IMR-90 (cell line): ENCODE measurements around the gene MMUT. TPM values are rescaled to one million over a fixed set of nuclear protein-coding genes. Genes with fewer than 3 reads are reported as not detected.

Experiments used
- ATAC-seq: fragments of 200-7000 bp; cut with Tn5 transposase; 2 replicates; pipeline ENCODE4 v1.9.1; 2020; ENCODE audit warnings: low read depth, mild to moderate bottlenecking, moderate library complexity
- BruUV-seq: library from RNA; stranded (reverse); fragments of 400-500 nt; replicated peaks from 2 replicates; lab custom pipeline; 2021; lab: Mats Ljungman, UMichigan
- CTCF ChIA-PET: fragments of 300-600 bp; formaldehyde crosslinking; extraction: SDS; loops from one replicate; lab custom pipeline; 2021; ENCODE audit warnings: antibody characterized with exemption; lab: Yijun Ruan, JAX
- POLR2A ChIA-PET: fragments of 300-600 bp; sonication (Branson Sonifier 250); formaldehyde crosslinking; loops from one replicate; lab custom pipeline; 2022; ENCODE audit warnings: antibody characterized with exemption; ENCODE audit not compliant: unreplicated experiment; lab: Charles Lee
- DNase-seq: peaks from one replicate; pipeline ENCODE4 v3.0.0; 2013
- H2AFZ ChIP-seq: replicated peaks from 2 replicates; pipeline ENCODE3; 2013; ENCODE audit warnings: low read length, mild to moderate bottlenecking; ENCODE audit not compliant: poor library complexity
- H2AK5ac ChIP-seq: 2 replicates; pipeline ENCODE4 v1.6.1; 2013; ENCODE audit warnings: low read depth, low read length, inconsistent platforms
- H2AK9ac ChIP-seq: replicated peaks from 2 replicates; pipeline ENCODE3; 2013; ENCODE audit warnings: mild to moderate bottlenecking, low read depth, low read length, moderate library complexity; ENCODE audit not compliant: poor library complexity
- H2BK120ac ChIP-seq: 2 replicates; pipeline ENCODE4 v1.6.1; 2013; ENCODE audit warnings: low read depth, low read length, inconsistent platforms
- H2BK15ac ChIP-seq: 3 replicates; pipeline ENCODE4 v1.6.1; 2013; ENCODE audit warnings: low read depth, low read length, inconsistent platforms
- H2BK20ac ChIP-seq: 2 replicates; pipeline ENCODE4 v1.6.1; 2013; ENCODE audit warnings: low read depth, mild to moderate bottlenecking, inconsistent platforms, low read length, moderate library complexity
- H2BK5ac ChIP-seq: 2 replicates; pipeline ENCODE4 v1.6.1; 2013; ENCODE audit warnings: mild to moderate bottlenecking, low read depth, low read length, inconsistent platforms; ENCODE audit not compliant: poor library complexity, severe bottlenecking
- H3K14ac ChIP-seq: replicated peaks from 2 replicates; pipeline ENCODE4 v1.6.1; 2013; ENCODE audit warnings: low read depth, low read length, inconsistent platforms
- H3K18ac ChIP-seq: 2 replicates; pipeline ENCODE4 v1.6.1; 2013; ENCODE audit warnings: low read depth, low read length, control low read depth
- H3K23ac ChIP-seq: 2 replicates; pipeline ENCODE4 v1.6.1; 2013; ENCODE audit warnings: low read depth, low read length, inconsistent platforms
- H3K27ac ChIP-seq: 2 replicates; pipeline ENCODE4 v1.5.1; 2013; ENCODE audit warnings: mild to moderate bottlenecking, control low read depth, low read length; ENCODE audit not compliant: insufficient read depth
- H3K27me3 ChIP-seq: 2 replicates; pipeline ENCODE4 v1.6.1; 2013; ENCODE audit warnings: low read length; ENCODE audit not compliant: control insufficient read depth, insufficient read depth
- H3K36me3 ChIP-seq: 2 replicates; pipeline ENCODE4 v1.6.1; 2013; ENCODE audit warnings: low read length, mixed read lengths; ENCODE audit not compliant: control insufficient read depth, insufficient read depth
- H3K4ac ChIP-seq: 2 replicates; pipeline ENCODE4 v1.6.1; 2013; ENCODE audit warnings: low read depth, low read length, inconsistent platforms
- H3K4me1 ChIP-seq: 2 replicates; pipeline ENCODE4 v1.6.1; 2013; ENCODE audit warnings: low read length, mixed read lengths; ENCODE audit not compliant: control insufficient read depth, insufficient read depth
- H3K4me2 ChIP-seq: 2 replicates; pipeline ENCODE4 v1.6.1; 2013; ENCODE audit warnings: low read depth, mild to moderate bottlenecking, control low read depth, low read length, moderate library complexity
- H3K4me3 ChIP-seq: 2 replicates; pipeline ENCODE4 v1.5.1; 2013; ENCODE audit warnings: low read depth, mild to moderate bottlenecking, control low read depth, low read length, moderate library complexity; ENCODE audit not compliant: insufficient read depth
- H3K56ac ChIP-seq: 2 replicates; pipeline ENCODE4 v1.6.1; 2013; ENCODE audit warnings: low read length, inconsistent platforms; ENCODE audit not compliant: insufficient read depth; ENCODE audit errors: extremely low read depth
- H3K79me1 ChIP-seq, 2 experiments: 2 replicates each; pipeline ENCODE4 v1.6.1; 2013; ENCODE audit warnings: low read length in 2 of 2, inconsistent platforms in 1 of 2, low read depth in 1 of 2
- H3K9ac ChIP-seq: 2 replicates; pipeline ENCODE4 v1.6.1; 2013; ENCODE audit warnings: low read depth, low read length, control low read depth
- H3K9me1 ChIP-seq: 2 replicates; pipeline ENCODE4 v1.6.1; 2013; ENCODE audit warnings: low read length, inconsistent platforms; ENCODE audit not compliant: insufficient read depth
- H3K9me3 ChIP-seq: 2 replicates; pipeline ENCODE4 v1.6.1; 2013; ENCODE audit warnings: low read length; ENCODE audit not compliant: control insufficient read depth, insufficient read depth
- H4K20me1 ChIP-seq: 2 replicates; pipeline ENCODE4 v1.6.1; 2013; ENCODE audit warnings: low read length, inconsistent platforms; ENCODE audit not compliant: insufficient read depth
- H4K5ac ChIP-seq: 2 replicates; pipeline ENCODE4 v1.6.1; 2013; ENCODE audit warnings: mild to moderate bottlenecking, low read depth, low read length, control low read depth
- H4K8ac ChIP-seq, 2 experiments: 2 replicates each; pipeline ENCODE4 v1.6.1; 2013; ENCODE audit warnings: low read depth in 2 of 2, low read length in 2 of 2, control low read depth in 1 of 2, inconsistent platforms in 1 of 2
- H4K91ac ChIP-seq: 2 replicates; pipeline ENCODE4 v1.6.1; 2013; ENCODE audit warnings: low read depth, low read length, inconsistent platforms; ENCODE audit not compliant: insufficient read depth
- CEBPB ChIP-seq: IDR thresholded peaks from 2 replicates; pipeline ENCODE4 v1.6.1; 2012; ENCODE audit warnings: low read depth, low read length, improper control_type of control experiment
- CTCF ChIP-seq: conservative IDR thresholded peaks from 2 replicates; pipeline ENCODE4 v1.5.1; 2012; ENCODE audit warnings: mild to moderate bottlenecking, low read depth, low read length, improper control_type of control experiment
- ELK1 ChIP-seq: fragments of 150-350 bp; IDR thresholded peaks from 2 replicates; pipeline ENCODE4 v1.6.1; 2016; ENCODE audit warnings: low read depth, mild to moderate bottlenecking, low read length, moderate library complexity, borderline replicate concordance
- FOS ChIP-seq: fragments of 150-350 bp; IDR thresholded peaks from 2 replicates; pipeline ENCODE4 v1.6.1; 2016; ENCODE audit warnings: low read depth, low read length
- MAFK ChIP-seq: IDR thresholded peaks from 2 replicates; pipeline ENCODE4 v1.6.1; 2012; ENCODE audit warnings: low read depth, low read length, improper control_type of control experiment
- MAZ ChIP-seq: IDR thresholded peaks from 2 replicates; pipeline ENCODE4 v1.6.1; 2012; ENCODE audit warnings: low read depth, mild to moderate bottlenecking, low read length, improper control_type of control experiment, moderate library complexity, borderline replicate concordance
- MXI1 ChIP-seq: IDR thresholded peaks from 2 replicates; pipeline ENCODE4 v1.6.1; 2012; ENCODE audit warnings: low read depth, mild to moderate bottlenecking, low read length, moderate library complexity, borderline replicate concordance
- RCOR1 ChIP-seq: IDR thresholded peaks from 2 replicates; pipeline ENCODE4 v1.6.1; 2012; ENCODE audit warnings: mild to moderate bottlenecking, low read length, improper control_type of control experiment; ENCODE audit not compliant: insufficient replicate concordance
- WGBS, 2 experiments: methylation state at CpG; one replicate each; pipeline versions ENCODE4 v1.1.5 to v1.1.7; 2013; ENCODE audit warnings: missing lambda C conversion rate in 2 of 2; ENCODE audit not compliant: insufficient read length in 1 of 2; ENCODE audit errors: extremely low coverage in 2 of 2; 5-methylcytosine and 5-hydroxymethylcytosine counted together
- dilution Hi-C: fragments of 300-500 bp; cut with HindIII; formaldehyde crosslinking; loops from one replicate; pipeline ENCODE4 v1.14.3; 2018; ENCODE audit warnings: low sequenced_read_pairs; ENCODE audit not compliant: unreplicated experiment
- in situ Hi-C: fragments of 300-500 bp; cut with MboI; formaldehyde crosslinking; loops from 3 replicates; pipeline ENCODE4 v1.14.3; 2019; ENCODE audit warnings: low sequenced_read_pairs, inconsistent platforms, mixed read lengths
- intact Hi-C: fragments of 100-400 bp; cut with micrococcal nuclease; formaldehyde crosslinking; loops from 2 replicates; pipeline ENCODE4 v1.10.0; 2022
- polyA plus RNA-seq, 3 experiments: library from polyadenylated mRNA; depleted of rRNA; stranded (reverse); fragments of >200 nt; gene quantifications; 2 replicates each; pipeline ENCODE4 v1.2.3, GENCODE V29; 2012; ENCODE audit warnings: low replicate concordance in 1 of 3
- total RNA-seq: library from RNA; depleted of rRNA; stranded (reverse); fragments of >200 nt; gene quantifications from 2 replicates; pipeline ENCODE4 v1.2.3, GENCODE V29; 2012

MMUT gene
- total and polyA plus RNA-seq, 2 of the 4 experiments (the other 2 are of a cell fraction): 10.6 to 11.7 TPM

- H2AK9ac ChIP-seq: no peak overlapping the region
- no peak overlapping the region for H4K5ac ChIP-seq
- no peak for TF ChIP-seq CTCF
- TF ChIP-seq ELK1: no peak
- TF ChIP-seq RCOR1: no peak
- TF ChIP-seq MAFK: no peak
- TF ChIP-seq MXI1: no peak
- no peak for TF ChIP-seq FOS
- TF ChIP-seq CEBPB: no peak
- TF ChIP-seq MAZ: no peak
- no peak overlapping the region for H2AFZ ChIP-seq
- no peak overlapping the region for H2BK15ac ChIP-seq
- H3K4me1 ChIP-seq: no peaks in the 10 kb centered on the region; the same call in 1 of the 2 replicates
- in situ Hi-C loops: no loop called here
- no peak overlapping the region for H3K14ac ChIP-seq
- peak overlapping the region in 1 of 2 experiments; percentile 86; a peak in 1 of 4 replicates for H4K8ac ChIP-seq
- DNase-seq (peak; percentile 6), ATAC-seq (no peak)
- H2BK120ac ChIP-seq: no peak overlapping the region
- H3K56ac ChIP-seq: no peak overlapping the region
- peaks cover 30 to 35% of the 10 kb centered on the region in 2 experiments for H3K79me1 ChIP-seq
- ChIA-PET POLR2A (interaction anchor here (0.6 kb wide), 1 partner anchor 12 kb away, joined by 3 read pairs; no protein-coding TSS in a partner anchor), CTCF (no interaction called here)
- no peaks in the 10 kb centered on the region for H3K27me3 ChIP-seq
- peaks cover 2% of the 10 kb centered on the region for H3K36me3 ChIP-seq
- WGBS, 2 experiments: no CpG with 5 or more reads among the region's 3 CpGs
- H3K23ac ChIP-seq: no peak overlapping the region
- intact Hi-C loops: no loop called here
- peak overlapping the region; percentile 83; the same call in 1 of the 2 replicates for H3K9ac ChIP-seq
- BruUV-seq: no TSS peak
- H2BK5ac ChIP-seq: no peak overlapping the region
- H4K20me1 ChIP-seq: no peaks in the 10 kb centered on the region
- no peak overlapping the region for H3K4ac ChIP-seq
- H3K9me1 ChIP-seq: no peaks in the 10 kb centered on the region
- no peak overlapping the region for H3K27ac ChIP-seq
- dilution Hi-C loops: no loop called here
- H3K4me2 ChIP-seq: peak overlapping the region; percentile 75
- no peaks in the 10 kb centered on the region for H3K9me3 ChIP-seq
- no peak overlapping the region for H2BK20ac ChIP-seq
- no peak overlapping the region for H4K91ac ChIP-seq
- H3K18ac ChIP-seq: no peak overlapping the region
- no peak overlapping the region for H2AK5ac ChIP-seq
- H3K4me3 ChIP-seq: peak overlapping the region; percentile 82
Measured at GRCh38 chr6:49462071-49462470, 982 bp downstream of the MMUT start.
